GM19397 (cell line): ENCODE data around the gene IGSF6.
"Not testable (repeated sequence)": the region's sequence is repeated elsewhere in the genome, so short reads cannot be mapped to it uniquely, and the experiment has no call there.

Experiments
- ATAC-seq: cut with Tn5 transposase; IDR thresholded peaks from one replicate; pipeline ENCODE4 v1.9.1; 2021; ENCODE audit warnings: mild to moderate bottlenecking, moderate library complexity; ENCODE audit not compliant: unreplicated experiment

IGSF6 gene, protein sequence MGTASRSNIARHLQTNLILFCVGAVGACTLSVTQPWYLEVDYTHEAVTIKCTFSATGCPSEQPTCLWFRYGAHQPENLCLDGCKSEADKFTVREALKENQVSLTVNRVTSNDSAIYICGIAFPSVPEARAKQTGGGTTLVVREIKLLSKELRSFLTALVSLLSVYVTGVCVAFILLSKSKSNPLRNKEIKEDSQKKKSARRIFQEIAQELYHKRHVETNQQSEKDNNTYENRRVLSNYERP

DNA sequence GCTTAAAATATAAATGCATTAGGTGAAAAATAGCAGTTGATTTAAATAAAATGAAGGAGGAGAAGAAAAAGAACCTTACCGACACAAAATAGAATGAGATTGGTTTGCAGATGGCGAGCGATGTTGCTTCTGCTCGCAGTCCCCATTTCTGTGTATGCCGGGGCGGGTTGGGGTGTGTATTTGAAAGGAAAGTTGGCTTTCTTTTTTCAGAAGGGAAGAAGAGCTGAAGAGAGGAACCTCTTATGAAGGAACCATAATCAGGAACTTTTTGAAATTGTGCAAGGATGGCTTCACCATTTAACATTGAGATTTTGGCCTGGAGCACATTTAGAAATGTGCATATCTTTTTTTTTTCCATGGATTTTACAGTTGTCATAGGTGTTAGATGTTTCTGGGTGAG lies at the start of gene IGSF6:
IGSF6 (minus strand) TSS at position 156 of the 400 bp plus-strand sequence; CDS start at position 146, 10 bp downstream.
- ATAC-seq: no peak

DNA sequence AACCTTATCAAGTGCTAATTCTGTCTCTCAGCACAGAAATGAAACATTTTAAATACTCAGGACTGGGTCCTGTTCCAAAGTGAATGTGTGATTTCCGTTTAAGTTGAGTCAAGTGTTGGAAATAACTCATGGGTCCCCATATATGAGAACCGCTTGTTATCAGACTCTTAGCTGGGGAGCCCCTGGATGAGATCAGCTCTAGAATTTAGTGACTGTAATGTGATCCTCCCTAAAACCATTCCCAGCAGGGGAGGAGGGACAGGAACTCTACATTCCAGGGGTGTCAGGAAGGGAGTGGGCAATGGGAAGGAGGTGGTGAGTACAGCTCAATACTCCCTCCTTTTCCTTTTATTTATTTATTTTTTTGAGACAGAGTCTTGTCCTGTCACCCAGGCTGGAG lies 48.9 kb upstream of the IGSF6 start:
- no peak for ATAC-seq

DNA sequence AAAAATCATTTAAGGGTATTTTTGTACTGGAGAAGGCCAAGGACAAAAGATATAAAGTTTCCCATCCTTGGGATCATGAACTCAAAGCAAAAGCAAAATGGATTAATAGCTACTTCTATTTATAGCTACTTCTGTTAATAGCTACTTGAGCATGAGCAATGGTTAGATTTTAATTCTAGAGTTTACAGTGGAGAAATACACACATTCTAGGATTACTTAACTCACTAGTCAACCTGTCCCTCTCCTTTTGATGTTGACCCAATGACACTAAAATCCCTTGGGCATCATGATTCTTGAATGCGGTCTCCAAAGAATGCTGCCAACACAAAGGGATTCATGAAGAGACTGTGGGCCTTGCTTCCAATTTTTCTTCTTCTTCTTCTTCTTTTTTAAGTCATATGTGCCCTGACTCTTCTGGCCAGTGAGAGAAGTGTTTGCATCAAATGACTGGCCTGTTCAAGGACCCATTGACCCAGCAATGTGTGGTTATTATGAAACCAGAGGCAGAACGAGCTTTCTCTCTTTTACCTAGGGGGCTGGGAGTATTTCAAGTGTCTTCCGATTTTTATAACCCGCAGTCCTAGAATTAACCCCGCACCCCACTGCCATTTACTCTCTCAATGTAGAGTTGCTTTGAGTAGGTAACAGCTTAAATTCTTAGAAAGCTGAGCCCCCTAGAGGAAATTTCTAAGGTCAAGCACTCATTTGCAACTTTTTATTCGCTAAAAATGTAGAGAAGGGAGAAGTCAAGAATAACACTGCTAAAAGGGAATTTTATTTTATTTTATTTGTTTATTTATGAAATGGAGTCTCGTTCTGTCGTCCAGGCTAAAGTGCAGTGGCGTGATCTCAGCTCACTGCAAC lies 46.0 kb upstream of the IGSF6 start:
- ATAC-seq: no peak

DNA sequence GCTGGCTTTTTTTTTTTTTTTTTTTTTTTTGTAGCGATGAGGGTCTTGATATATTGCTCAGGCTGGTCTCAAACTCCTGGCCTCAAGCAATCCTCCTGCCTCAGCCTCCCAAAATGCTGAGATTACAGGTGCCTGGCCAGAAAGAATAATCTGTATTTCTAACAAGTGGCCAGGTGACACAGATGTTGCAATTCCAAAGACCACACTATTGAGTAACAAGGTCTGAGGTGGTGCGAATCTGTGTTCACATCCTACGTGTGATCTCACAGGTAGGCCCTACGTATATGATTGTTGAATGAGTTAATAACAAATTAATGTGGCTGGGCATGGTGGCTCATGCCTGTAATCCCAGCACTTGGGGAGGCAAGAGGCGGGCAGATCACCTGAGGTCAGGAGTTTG lies 44.6 kb upstream of the IGSF6 start:
- ATAC-seq: no peak

GRCh38 chr16:21694609-21695008 lies 42.2 kb upstream of the IGSF6 start:
- no peak for ATAC-seq

- not testable (repeated sequence) for ATAC-seq
Observed at GRCh38 chr16:21690967-21691366, 38.6 kb upstream of the IGSF6 start.

DNA sequence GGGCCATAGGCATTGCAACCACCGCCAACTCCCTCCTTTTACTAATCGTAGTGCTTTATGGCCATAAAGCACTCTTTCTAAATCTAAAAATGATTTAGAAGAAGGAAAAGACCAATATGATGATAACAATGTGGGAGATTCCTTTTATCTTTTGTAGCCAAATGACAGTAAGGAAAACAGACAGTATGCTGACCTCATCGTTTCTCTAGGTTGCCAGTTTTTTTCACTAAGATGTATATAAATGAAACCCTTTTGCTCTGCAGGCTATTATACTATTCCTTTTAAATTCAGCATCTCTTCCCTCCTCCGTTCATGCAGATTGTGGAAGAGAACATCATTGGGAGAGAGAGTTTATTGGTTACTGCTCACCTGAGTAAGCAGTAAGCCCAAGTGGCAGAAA lies 36.7 kb upstream of the IGSF6 start:
- no peak for ATAC-seq

DNA sequence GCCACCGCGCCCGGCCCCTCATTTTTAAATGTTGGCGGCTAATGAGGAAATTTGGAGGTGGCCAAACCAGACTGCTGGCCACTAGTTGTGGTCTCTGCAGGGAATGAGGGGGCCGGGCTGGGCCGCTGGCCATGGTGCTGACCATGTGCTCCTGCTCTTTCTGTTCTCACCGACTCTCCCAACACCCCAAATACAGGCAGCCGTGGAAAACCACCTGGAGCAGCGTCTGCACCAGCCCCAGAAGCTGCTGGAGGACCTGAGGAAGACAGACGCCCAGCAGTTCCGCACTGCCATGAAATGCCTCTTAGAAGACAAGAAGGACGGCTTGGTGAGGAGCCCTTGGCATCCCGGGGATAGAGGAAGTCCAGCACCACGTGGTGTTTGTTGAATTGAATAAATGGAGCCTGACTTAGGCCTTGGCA lies 32.6 kb upstream of the IGSF6 start:
- ATAC-seq: no peak

- ATAC-seq: no peak
Observed at GRCh38 chr16:21684199-21684598, 31.8 kb upstream of the IGSF6 start.

DNA sequence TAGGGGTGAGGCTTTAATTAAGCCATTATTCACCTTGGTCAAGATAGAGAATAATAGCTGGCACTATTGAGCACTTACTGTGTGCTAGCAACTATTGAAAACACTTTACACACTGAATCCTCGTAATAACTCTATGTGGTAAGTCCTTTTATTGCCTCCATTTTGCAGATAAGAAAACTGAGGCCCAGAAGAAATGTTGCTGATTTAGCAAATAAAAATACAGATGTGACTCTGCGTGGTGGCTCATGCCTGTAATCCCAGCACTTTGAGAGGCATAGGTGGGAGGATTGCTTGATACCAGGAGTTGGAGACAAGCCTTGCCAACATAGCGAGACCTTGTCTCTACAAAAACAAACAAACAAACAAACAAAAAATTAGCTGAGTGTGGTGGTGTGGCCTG lies 30.8 kb upstream of the IGSF6 start:
- ATAC-seq: no peak

GRCh38 chr16:21680714-21681113 lies 28.3 kb upstream of the IGSF6 start:
- not testable (repeated sequence) for ATAC-seq

DNA sequence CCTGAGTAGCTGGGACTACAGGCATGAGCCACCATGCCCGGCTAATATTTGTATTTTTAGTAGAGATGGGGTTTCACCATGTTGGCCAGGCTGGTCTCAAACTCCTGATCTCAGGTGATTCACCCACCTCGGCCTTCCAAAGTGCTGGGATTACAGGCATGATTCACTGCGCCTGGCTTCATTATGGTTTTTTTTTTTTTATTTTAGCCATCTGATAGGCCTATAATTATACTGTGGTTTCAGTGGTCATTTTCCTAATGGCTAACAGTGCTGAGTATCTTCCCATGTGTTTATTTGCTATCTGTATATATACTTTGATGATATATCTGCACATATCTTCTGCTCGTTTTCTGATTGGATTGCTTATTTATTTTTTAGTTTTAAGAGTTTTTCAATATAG lies 22.0 kb upstream of the IGSF6 start:
- ATAC-seq: not testable (repeated sequence)

DNA sequence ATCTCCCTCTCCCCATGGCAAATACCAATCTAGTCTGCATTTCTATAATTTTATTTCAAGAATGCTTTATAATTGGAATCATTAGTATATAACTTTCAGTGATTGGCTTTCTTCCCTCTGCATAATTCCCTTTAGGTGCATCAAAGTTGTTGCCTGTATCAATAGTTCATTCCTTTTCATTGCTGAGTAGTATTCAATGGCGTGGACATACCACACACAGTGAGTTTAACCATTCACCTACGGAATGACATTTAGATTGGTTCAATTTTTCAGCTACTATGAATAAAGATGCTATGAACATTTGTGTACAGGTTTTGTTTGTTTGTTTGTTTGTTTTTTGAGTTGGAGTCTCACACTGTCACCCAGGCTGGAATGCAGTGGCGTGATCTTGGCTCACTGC lies 21.1 kb upstream of the IGSF6 start:
- ATAC-seq: no peak

GRCh38 chr16:21667575-21667974 lies 15.2 kb upstream of the IGSF6 start:
- ATAC-seq: no peak

DNA sequence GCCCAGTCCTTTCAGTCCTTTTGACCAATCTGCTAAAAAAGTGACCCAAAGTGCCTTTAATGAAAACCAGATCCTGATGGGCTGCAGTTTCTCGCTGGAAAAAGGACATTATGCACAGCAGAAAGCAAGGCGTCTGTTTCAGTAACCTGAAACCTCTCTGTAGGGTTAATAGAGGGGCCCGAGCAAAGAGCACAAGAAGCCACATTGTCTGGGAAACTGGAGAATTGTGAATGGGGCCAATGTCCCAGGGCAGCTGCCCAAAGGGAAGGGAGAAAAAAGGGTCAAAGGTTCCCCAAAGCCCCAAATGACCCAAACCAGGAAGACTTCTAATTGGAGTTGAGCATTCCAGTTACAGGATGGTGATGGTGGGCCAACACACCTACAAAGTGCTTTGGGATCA lies 14.4 kb upstream of the IGSF6 start:
- no peak for ATAC-seq

- ATAC-seq: no peak
Observed at GRCh38 chr16:21664801-21665492, 12.5 kb upstream of the IGSF6 start.

DNA sequence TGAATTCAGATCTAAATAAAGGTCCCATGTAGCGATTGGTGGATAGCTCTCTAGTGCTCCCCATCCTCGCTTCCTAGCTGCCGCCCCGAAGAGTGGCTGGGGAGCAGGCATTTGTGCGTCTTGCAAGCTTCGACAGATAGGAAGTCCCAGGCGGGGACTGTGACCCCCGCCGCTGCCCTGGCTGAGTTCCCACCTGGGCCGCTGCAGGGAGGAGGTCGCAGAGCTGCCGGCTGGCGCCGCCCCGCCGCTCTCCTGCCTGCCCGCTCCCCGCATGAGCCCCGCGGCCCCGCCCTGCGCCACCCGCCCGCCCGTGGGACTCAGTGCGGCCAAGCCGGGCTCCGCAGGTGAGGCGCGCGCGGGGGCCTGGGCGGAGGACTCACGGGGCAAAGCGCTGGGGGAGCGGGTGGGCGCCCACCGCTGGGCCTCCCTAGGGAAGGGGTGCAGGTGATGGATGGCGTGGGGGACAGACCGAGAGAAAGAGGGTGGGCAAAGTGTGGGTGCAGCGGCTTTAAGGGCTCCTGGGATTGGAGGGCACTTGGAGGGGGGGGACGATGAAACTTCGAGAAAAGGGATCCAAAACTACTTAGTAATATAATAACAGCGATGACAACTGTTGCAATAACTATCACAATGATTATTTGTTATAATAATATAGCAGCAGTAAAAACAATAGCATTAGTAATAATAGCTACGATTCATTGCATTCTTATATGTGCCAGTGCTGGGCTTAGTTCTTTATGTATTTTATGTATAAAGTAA lies 11.7 kb upstream of the IGSF6 start, which contains the start of gene OTOA:
OTOA (plus strand) TSS at position 80 of the 759 bp plus-strand sequence. CDS start 14,547 bp downstream, outside the sequence.
- no peak for ATAC-seq

DNA sequence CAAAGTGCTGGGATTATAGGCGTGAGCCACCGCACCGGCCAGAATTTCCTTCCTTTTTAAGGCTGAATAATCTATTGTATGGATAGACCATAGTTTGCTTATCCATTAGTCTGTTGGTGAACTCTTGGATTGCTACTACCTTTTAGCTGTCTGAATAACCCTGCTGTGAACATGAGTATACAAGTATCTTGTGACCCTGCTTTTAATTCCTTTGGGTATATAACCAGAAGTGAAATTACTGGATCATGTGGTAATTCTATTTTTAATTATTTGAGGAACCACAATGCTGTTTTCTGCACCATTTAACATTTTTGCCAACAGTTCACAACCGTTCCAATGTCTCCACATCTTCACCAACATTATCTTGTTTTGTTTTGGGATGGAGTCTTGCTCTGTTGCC lies 6.7 kb upstream of the IGSF6 start:
- no peak for ATAC-seq

DNA sequence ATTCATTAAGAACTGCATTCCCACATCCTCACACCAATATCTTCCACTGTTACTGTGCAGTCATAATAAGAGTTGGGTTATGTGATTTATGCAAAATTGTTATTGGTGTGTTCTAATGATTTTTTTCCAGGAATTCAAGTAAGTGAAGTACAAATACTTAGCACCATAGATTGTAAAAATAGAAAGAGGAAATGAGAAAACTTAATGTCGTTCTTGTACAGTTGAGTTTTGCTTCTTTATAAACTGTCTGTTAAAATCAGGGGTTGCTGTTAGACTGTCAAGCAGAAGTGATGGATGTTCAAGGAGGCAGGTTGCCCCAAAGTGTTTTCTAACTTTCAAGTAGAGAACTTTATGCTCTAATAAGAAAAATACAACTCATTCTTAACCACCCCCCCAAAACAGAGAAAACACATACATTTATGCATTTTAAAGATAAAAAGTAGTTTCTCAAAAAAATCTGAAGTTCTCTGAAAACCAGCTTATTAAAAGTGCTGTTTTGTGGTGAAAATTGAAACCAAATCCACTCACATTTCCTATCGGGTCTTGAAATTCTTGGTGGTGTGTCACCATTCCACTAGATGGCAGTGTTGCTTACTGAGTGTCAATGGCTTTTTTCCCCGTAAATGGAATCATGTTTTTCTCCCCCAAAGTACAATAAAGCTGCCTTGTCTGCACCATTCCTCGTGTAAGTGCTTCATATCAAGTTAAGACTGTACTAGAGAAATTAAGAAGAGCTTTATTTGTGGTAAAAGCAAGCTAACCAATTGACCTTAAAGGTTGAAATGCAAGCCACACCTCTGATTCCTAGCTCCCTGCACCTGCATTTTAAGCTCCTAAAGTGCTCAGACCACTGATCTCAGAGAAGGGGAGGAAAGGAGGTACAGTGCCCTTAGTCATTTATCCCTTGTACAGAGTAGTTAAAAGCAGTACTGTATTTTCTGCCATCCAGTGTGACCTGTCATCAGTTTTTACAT lies 4.7 kb upstream of the IGSF6 start:
- ATAC-seq: no peak

- no peak for ATAC-seq
Observed at GRCh38 chr16:21654881-21655280, 2.5 kb upstream of the IGSF6 start.
